NCI-H345 treated with DMSO at 0.1 percent for 48 hours (cell line): Measurements from ENCODE around the gene PDE4A.
"Not testable (repeated sequence)": the region's sequence is repeated elsewhere in the genome, so short reads cannot be mapped to it uniquely, and the experiment has no call there.

Source experiments
- DNase-seq: peaks from one replicate; lab custom pipeline; 2025; ENCODE audit not compliant: unreplicated experiment; lab: John Stamatoyannopoulos, UW

PDE4A gene

DNA sequence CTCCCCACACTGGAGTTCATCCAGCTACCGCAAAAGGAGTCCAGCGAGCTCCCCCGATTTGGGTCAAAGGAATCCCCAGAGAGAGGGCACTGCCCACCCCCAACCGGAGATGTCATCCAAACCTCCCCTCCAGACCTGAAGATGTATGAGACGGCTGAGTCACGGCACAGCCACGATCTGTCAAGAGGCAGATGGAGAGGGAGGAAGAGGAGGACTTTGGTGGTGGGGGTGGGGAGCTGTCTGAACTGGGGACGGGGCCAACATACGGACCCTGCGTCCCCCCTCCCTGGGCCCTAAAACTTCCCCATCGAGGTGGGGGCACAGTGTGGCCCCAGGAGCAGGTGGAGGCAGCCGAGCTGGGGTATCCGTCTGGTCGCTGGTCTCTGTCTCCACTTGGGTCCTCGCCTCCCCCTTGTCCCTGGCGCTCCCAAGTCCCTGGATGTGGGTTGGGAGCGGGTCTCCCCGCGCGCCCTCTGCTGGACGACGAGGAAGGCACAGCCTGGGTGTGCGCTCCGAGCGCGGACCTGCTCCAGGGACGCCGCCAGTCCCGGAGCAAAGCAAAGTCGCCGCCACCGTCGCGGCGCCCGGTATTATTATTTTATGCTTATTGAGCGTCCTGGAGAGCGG, 3.8 kb downstream of the PDE4A start:
- peak; percentile 51 for DNase-seq

DNA sequence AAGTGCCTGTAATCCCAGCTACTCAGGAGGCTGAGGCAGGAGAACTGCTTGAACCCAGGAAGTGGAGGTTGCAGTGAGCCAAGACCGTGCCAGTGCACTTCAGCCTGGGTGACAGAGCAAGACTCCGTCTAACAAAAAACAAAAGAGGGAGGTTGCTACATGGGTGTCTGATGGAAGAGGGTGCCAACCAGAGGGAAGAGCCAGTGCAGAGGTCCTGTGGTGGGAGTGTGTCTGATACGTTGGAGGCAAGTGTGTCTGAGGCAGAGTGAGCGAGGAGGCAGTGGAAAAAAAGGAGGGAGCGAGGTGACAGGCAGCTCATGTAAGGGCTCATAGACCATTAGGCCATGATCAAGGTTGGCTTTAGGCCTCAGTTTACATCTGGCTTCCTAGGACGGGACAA, 6.8 kb downstream of the PDE4A start:
- no peak for DNase-seq

DNA sequence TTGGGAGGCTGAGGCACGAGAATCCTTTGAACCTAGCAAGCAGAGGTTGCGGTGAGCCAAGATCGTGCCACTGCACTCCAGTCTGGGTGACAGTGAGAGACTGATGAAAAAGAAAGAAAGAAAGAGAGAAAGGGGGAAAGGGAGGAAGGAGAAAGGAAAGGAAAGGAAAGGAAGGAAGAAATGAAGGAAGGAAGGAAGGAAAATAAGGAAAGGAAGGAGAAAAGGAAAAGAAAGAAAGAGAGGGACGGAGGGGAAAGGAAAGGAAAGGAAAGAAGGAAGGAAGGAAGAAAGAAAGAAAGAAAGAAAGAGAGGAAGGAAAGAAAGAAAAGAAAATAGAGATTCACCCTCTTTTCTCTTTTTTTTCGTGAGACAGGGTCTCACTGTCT, 8.7 kb downstream of the PDE4A start:
- DNase-seq, result no peak

DNA sequence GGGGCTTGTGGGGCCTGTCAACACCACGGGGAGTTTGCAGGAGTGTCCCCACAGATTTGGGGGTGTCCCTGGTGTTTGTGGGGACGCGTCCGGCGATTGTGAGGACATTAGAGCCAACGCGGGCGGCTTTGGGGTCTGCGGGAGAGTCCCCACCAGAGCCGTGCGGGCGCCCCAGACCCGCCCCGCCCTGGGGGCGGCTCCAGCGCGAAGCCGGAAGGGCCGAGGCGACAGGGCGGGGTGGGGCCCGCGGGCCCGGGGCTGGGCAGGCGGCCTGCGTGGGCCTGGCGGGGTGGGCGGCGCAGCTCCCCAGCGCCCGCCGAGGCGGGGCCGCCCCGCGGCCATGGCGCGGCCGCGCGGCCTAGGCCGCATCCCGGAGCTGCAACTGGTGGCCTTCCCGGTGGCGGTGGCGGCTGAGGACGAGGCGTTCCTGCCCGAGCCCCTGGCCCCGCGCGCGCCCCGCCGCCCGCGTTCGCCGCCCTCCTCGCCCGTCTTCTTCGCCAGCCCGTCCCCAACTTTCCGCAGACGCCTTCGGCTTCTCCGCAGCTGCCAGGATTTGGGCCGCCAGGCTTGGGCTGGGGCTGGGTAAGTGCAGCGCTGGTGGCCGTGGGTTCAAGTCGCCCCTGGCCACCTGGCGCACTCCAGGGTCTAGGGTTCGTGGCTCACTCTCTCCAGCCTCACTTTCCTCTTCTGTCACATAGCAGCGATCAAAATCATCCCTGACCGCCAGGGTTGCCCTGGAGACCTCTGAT, 10.3 kb downstream of the PDE4A start:
- DNase-seq, result no peak

DNA sequence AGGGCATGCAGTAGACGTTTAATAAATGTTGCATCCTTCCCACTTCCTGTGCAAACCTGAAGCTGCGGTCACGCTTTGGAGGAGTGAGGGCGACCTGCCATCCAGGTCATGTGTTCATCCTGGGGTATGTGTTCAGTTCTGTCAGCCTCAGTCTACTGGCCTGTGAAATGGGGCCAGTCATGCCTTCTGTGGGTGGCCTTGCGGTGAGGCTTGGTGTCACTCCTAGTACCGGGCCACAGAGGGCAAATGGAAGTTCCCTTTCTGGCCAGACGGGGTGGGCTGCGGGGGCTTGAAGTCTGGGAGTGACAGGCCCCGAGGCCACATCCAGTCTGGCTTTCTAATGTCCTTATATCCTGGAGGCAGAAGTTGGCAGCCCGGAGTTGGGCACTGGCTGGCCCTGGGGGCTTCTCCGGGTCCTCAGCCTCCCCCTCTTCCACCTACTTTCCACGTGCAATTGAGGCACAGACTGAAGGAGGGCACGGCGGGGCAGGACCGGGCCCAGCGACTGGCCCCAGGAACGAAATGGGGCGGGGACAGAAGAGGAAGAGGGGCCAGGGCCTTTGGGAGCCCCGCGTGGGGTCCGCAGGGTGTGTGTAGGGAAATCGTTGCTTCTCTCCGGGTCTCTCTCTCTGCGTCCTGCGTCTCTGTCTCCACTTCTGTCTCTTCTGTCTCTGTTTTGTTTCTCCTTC, 11.1 kb downstream of the PDE4A start:
- no peak for DNase-seq

DNA sequence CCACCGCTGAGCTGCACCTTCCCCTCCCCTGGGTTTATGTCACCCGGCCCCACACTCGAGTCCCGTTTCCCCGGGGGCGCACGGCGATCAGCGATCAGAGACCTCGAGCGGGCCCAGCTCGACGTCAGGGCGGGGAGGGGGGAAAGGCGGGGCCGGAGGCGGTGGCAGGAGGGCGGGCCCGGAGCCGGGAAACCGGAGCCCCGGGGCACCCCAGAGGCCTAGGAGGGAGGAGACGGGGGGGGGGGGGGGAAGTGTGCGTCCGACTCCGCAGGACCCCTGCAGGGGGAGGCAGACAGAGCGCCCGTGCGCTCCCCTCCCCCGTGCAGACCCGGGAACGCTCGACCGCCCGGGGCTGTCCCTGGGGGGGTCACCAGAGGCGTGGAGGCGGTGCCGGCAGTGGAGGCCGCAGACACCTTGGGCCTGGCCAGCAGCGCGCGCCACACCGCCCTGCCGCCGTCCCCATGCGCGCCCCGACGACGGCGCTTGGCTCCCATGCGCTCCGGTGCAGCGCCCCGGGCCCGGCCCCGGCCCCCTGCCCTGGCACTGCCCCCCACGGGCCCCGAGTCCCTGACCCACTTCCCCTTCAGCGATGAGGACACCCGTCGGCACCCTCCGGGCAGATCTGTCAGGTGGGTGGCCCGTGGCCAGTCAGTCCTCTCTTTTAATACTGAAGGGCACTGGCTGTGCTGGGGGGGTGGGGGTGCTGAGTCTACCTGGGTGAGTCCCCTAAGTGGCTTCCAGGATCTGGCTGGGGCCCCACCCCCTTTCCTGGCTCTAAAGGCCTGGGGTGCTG, 11.8 kb downstream of the PDE4A start:
- no peak for DNase-seq

DNA sequence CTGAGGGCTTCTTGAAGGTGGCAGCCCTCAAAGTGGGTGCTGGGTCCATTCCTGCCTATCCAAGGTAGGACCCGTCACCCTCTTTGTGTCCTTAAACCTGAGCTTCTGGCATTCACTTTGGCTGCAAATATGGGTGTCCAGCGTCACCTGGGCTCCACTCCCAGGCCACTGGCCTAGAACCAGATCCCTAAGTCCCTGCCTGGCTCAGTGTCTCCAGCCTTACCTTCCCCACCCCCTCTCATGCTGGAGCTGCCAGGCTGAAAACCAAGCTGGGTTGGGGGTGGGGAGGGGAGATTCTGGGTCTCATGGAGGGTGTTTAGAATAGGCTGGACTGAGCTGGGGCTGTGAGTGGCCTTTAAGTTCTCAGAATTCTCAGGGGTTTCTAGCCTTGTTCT, 12.4 kb downstream of the PDE4A start:
- DNase-seq, result no peak

DNA sequence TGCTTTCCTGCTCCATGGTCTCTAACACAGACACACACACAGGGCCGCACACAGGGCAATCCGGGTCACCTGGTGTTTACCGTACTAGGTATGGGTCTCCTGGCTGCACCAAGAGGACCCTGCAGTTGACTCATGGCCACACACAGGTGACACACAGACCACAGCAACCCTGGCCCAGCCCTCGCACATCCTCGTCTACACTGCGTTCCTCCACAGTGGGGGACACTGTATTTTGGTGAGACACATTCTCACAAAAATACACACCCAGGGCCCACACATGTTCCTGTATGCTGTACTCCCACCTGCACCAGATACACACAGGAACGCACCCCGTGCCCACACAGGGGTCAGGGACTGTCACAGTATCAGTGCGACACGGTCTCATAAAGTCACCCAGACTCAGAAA, 12.8 kb downstream of the PDE4A start:
- DNase-seq, result no peak

DNA sequence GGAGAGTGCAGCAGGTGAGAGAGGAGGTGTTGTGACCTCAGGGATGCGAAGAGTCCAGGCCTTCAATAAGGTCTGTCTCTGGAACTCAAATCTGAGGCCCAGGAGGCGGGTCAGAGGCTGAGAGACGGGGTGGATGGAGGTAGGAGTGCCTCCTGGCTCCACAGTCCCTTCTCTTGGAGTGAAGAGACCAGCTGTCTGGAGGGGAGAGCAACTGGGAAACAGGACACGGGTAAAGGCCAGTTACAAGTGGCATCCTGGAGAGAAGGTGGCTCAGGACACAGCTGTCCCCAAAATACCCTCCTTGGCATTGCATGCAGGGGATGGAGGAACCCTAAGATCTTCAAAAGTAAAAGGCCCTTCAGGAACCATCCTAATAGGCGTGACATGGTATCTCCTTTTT, 19.2 kb downstream of the PDE4A start:
- no peak for DNase-seq

DNA sequence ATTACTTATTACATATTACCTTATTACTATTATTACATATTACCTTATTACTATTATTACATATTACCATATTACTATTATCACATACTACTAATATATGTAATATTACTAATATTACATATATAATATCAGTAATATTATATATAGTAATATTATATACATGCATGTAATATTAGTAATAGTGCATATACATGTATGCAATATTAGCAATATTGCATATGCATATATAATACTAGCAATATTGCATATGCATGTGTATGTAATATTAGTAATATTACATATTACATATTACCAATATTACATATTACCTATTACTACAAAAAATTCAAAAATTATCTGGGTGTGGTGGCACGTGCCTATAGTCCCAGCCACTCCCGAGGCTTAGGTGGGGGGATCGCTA, 22.4 kb downstream of the PDE4A start:
- DNase-seq, result no peak

DNA sequence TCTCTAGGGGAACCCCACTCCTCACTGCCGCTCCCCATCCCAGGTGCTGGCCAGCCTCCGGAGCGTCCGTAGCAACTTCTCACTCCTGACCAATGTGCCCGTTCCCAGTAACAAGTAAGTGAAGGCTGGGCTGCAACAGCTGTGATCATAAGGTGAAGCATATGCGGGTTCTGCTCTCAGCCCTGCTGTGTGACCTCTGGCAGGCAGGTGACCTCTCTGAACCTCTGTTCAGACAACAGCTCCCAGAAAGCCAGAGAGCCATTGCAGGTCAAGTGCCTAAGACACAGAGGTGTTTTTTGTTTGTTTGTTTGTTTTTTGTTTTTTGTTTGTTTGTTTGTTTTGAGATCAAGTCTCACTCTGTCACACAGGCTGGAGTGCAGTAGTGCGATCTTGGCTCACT, 28.7 kb downstream of the PDE4A start:
- no peak for DNase-seq

DNA sequence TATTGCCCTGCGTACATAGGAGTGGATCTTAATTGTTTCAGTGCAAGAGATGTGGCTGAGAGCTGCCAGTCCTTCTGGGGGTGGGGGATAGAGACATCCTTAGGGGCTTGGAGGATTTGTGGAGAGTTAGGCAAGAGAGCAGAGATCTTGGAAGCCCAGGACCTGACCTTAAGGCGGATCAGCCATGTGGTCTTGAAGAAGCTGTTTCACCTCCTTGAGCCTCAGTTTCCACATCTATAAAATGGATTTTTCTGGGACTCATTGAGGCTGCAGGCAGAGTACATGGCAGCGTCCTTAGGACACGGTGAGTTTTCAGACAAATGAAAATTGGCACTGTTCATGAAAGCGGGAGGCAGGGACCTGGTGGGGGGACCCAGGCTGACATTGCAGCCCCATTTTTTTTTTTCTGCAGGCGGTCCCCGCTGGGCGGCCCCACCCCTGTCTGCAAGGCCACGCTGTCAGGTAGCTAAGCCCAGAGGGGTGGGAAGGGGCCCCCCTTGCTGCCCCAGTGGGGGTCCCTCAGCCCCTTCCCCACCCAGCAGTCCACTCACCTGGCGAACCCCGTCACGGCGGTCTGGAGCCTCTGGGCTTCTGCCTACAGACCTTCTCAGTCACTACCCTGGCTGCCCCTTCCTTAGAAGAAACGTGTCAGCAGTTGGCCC, 30.0 kb downstream of the PDE4A start:
- DNase-seq, result no peak

DNA sequence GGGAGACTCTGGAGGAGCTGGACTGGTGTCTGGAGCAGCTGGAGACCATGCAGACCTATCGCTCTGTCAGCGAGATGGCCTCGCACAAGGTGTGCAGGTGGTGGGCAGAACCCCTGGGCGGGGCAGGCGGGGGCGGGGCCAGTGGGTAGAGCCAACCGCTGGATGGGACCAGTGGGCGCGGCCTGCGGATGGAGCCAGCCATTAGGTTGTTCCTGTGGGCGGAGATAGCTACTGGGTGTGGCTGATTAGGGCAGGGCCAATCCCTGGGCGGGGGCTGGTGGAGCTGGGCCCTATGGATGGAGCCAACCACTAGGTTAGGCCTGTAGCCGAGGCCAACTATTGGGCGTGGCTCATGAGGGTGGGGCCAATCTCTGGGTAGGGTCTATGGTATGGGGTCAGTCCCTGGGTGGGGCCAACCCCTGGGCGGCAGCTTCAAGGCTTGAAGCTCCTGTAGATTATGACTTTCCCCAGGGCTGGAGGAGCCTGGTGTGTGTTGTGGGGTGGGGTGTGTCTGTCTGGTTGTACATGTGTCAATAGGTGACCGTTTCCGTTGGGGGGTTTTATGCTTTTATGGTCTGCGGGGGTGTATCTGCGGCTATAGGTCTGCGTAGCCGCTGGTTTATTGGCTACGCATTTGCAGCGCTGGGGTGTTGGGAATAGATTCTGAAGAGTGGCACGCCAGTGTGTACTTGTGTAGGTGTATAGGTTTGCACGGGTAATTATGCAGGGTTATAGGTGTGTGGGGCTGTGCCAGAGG, 30.7 kb downstream of the PDE4A start:
- DNase-seq, result no peak

DNA sequence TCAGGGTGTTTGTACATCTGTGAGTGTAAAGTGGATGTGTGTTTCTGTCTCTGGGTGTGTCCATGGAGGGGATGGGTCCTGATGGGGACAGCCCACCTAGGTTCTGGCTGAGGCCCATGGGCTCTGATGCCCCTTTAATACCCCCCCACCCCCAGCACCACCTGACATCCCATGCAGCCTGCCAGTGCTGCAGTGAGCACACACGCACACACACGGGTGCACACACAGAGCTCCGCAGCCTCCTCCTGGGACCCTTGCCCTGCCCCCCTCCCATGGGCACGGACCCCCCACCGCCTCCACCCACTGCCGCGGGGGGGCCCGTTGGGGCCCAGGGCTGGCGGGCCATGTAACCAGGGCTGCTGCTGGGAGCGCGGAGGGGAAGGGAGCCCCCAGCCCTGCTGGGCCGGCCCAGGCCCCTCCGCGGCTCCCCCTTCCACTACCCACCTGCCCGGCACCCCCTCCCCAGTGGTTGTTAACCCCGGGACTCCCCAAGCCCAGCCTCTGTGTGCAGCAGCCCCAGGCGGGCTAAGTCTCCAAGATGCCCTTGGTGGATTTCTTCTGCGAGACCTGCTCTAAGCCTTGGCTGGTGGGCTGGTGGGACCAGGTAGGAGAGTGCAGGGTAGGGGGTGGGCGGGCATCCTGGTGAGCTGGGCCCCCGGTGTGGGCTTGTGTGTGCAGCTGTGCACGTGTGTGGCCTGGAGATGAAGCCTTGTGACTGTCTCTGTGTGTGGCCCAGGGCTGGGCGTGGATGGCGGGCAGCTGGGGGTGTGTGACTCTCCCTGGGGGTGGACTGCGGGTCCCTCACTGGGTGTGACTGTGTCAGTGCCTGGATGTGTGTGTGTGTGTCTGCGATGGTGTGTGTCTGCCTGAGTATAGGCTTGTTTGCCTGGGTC, 32.6 kb downstream of the PDE4A start:
- DNase-seq, result no peak

DNA sequence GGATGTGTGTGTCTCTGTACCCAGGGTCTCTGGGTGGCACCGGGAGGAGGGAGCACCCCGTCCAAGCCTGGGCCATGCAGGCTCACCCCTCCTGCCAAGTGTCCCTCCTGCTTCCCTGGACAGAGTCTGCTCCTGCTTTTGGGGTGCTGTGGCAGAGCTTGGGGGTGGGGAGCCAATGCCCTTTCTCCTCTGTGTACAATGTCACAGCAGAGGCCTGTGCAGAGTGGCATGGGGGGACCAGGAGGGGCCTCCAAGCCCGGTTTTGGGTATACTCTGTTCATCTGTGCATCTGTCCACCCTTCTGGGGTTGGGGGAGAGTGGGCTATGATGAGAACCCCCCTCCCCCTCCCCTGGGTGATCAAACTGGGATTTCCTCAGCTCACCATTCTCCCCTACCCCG, 33.5 kb downstream of the PDE4A start:
- no peak for DNase-seq

DNA sequence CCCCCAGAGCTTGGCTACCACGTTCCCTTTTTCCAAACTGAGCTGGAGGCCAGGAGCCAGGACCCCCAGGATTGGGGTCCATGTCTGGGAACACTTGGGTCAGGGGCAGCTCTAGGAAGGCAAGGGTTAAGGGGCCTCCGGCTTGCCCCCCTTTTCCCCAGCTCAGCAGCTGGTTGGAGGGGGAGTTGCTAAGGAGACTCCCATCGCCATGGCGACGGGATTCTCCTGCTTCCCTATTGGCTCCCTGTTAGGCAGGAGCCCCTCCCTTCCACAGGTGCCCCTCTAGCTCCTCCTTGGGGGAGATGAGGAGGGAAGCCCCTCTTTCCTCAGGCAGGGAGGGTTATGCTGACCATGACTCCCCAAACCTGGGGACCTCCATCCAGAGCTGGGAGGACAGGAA, 33.9 kb downstream of the PDE4A start:
- DNase-seq, result no peak

DNA sequence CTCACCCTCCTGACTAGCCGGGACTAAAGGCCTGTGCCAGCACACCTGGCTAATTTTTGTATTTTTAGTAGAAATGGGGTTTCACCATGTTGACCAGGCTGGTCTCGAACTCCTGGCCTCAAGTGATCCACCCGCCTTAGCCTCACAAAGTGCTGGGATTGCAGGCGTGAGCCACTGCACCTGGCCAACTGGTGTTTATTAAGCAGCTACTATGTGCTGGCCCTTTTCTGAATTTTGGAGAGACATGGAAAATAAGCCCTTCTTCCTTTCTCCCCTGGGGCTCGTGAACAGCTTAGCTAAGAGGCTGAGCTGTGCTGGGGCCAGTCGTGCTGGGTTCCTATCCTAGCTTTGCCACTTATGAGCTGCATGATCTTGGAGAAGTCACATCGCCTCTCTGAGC, 38.4 kb downstream of the PDE4A start:
- not testable (repeated sequence) for DNase-seq

DNA sequence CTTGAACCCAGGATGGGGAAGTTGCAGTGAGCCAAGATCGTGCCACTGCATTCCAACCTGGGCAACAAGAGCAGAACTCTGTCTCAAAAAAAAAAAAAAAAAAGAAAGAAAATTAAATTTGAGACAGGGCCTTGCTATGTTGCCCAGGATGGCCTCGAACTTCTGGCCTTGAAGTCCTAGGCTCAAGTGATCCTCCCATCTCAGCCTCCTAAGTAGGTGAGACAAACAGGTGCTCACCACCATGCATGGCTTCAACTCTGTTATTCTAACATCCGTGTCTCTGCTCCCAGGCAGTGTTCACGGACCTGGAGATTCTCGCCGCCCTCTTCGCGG, 40.3 kb downstream of the PDE4A start:
- DNase-seq, result no peak
